ENCODE measurements around the gene CYTH4.
A peak's percentile ranks its signal among the peaks of the same experiment; 100 is the strongest.
"Not testable (repeated sequence)": the region's sequence is repeated elsewhere in the genome, so short reads cannot be mapped to it uniquely, and the experiment has no call there.

Gene CYTH4, protein sequence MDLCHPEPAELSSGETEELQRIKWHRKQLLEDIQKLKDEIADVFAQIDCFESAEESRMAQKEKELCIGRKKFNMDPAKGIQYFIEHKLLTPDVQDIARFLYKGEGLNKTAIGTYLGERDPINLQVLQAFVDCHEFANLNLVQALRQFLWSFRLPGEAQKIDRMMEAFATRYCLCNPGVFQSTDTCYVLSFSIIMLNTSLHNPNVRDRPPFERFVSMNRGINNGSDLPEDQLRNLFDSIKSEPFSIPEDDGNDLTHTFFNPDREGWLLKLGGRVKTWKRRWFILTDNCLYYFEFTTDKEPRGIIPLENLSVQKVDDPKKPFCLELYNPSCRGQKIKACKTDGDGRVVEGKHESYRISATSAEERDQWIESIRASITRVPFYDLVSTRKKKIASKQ

GRCh38 chr22:37282385-37282677, at the start of gene CYTH4:
CYTH4 (plus strand) TSS chr22:37282508; CDS start chr22:37282570, 62 bp downstream.
- peak; percentile 70 for DNase-seq (ENCODE audit: low read depth)
- TF ChIP-seq, protein P1, sequence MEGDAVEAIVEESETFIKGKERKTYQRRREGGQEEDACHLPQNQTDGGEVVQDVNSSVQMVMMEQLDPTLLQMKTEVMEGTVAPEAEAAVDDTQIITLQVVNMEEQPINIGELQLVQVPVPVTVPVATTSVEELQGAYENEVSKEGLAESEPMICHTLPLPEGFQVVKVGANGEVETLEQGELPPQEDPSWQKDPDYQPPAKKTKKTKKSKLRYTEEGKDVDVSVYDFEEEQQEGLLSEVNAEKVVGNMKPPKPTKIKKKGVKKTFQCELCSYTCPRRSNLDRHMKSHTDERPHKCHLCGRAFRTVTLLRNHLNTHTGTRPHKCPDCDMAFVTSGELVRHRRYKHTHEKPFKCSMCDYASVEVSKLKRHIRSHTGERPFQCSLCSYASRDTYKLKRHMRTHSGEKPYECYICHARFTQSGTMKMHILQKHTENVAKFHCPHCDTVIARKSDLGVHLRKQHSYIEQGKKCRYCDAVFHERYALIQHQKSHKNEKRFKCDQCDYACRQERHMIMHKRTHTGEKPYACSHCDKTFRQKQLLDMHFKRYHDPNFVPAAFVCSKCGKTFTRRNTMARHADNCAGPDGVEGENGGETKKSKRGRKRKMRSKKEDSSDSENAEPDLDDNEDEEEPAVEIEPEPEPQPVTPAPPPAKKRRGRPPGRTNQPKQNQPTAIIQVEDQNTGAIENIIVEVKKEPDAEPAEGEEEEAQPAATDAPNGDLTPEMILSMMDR (IDR thresholded peaks at IDR 0.05; ENCODE audit: low read depth, low read length) = no peak
- TF ChIP-seq POLR2A (IDR thresholded peaks at IDR 0.05; ENCODE audit: extremely low read depth, insufficient read length) = no peak
- H3K4me3 ChIP-seq (ENCODE audit: low read depth, low read length) = peak within 1 kb of the TSS; percentile 34

DNA sequence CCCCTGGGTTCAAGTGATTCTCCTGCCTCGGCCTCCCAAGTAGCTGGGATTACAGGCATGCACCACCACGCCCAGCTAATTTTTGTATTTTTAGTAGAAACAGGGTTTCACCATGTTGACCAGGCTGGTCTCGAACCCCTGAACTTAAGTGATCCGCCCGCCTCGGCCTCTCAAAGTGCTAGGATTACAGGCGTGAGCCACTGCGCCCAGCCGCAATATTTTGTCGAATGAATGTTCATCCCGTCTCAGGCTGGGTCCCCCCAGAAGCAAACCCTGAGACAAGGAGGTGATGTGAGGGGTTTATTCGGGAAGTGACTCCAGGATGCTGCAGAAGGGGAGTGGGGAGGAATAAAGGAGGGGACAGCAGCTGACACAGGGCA, 48.9 kb upstream of the CYTH4 start:
- not testable (repeated sequence) for DNase-seq (ENCODE audit: low read depth); H3K4me3 ChIP-seq (ENCODE audit: low read depth, low read length)

GRCh38 chr22:37233751-37234631, 48.3 kb upstream of the CYTH4 start:
- H3K4me3 ChIP-seq (ENCODE audit: low read depth, low read length) = no peak overlapping the region
- TF ChIP-seq MYC (IDR thresholded peaks at IDR 0.05; ENCODE audit: low read depth, low read length) = no peak
- TF ChIP-seq, protein P1 (IDR thresholded peaks at IDR 0.05; ENCODE audit: low read depth, low read length) = no peak
- no peak for TF ChIP-seq POLR2A (IDR thresholded peaks at IDR 0.05; ENCODE audit: extremely low read depth, insufficient read length)
- TF ChIP-seq, protein P2, sequence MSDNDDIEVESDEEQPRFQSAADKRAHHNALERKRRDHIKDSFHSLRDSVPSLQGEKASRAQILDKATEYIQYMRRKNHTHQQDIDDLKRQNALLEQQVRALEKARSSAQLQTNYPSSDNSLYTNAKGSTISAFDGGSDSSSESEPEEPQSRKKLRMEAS (IDR thresholded peaks at IDR 0.05; ENCODE audit: low read depth, low read length) = no peak
- DNase-seq (ENCODE audit: low read depth) = no peak

GRCh38 chr22:37234736-37235711, 47.3 kb upstream of the CYTH4 start:
- DNase-seq (ENCODE audit: low read depth) = no peak
- no peak for TF ChIP-seq POLR2A (IDR thresholded peaks at IDR 0.05; ENCODE audit: extremely low read depth, insufficient read length)
- no peak for TF ChIP-seq MYC (IDR thresholded peaks at IDR 0.05; ENCODE audit: low read depth, low read length)
- TF ChIP-seq, protein P2 (IDR thresholded peaks at IDR 0.05; ENCODE audit: low read depth, low read length) = no peak
- TF ChIP-seq, protein P1 (IDR thresholded peaks at IDR 0.05; ENCODE audit: low read depth, low read length) = no peak
- H3K4me3 ChIP-seq (ENCODE audit: low read depth, low read length) = no peak overlapping the region

DNA sequence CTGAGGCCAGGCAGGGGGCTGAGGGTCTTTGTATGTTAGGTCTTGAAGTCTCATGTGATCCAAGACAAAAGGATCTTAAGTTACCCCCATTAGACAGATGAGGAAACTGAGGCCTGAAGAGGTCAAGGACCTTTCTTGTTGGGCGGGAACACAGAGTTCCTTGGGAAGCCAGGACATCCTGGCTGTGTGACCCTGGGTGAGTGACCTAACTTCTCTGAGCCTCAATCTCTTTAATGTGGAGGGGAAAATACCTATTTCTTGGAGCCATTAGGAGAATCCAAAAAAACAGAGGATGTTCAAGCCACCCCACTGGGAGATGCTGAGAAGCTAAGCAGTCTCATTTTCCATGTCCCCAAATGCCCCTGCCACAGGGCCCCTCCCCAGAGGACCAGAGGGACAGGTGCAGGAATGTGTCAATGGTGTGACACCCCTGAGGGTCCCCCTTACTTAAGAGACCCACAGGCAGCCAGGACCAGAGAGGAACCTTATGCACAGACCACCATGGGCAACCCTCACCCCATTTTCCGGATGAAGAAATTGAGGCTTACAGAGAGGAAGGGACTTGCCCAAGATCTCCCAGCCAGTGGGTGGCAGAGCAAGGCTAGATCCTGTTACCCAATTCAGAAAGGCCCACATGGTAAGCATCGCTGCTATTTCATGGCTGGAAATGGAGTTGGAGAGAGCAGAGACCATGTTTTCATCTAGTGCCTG, 46.3 kb upstream of the CYTH4 start:
- TF ChIP-seq MYC (IDR thresholded peaks at IDR 0.05; ENCODE audit: low read depth, low read length) (no peak), POLR2A (IDR thresholded peaks at IDR 0.05; ENCODE audit: extremely low read depth, insufficient read length) (no peak)
- TF ChIP-seq, protein P1 (IDR thresholded peaks at IDR 0.05; ENCODE audit: low read depth, low read length) = no peak
- TF ChIP-seq, protein P2 (IDR thresholded peaks at IDR 0.05; ENCODE audit: low read depth, low read length) = no peak
- DNase-seq (ENCODE audit: low read depth) = no peak
- H3K4me3 ChIP-seq (ENCODE audit: low read depth, low read length) = no peak overlapping the region

All from NB4 (cell line).